ENCODE data around the gene OR2G3. TPM values are rescaled to one million over a fixed set of nuclear protein-coding genes. Genes with fewer than 3 reads are reported as not detected.

OR2G3 gene
- total RNA-seq, 1 experiment from 2014 or later = not detected

- no peak overlapping the region for H3K4me3 ChIP-seq (ENCODE audit: low read depth, low read length, poor library complexity, severe bottlenecking)
- no peak overlapping the region for H3K27ac ChIP-seq (ENCODE audit: low read depth, low read length, poor library complexity, severe bottlenecking)
- no peaks in the 10 kb centered on the region for H3K4me1 ChIP-seq (ENCODE audit: insufficient read depth, low read length, poor library complexity, severe bottlenecking)
- intact Hi-C loops (cut with micrococcal nuclease; ENCODE audit: unreplicated experiment) = no loop called here
- ChIA-PET POLR2A (ENCODE audit: low non-redundant PET) (no interaction called here), CTCF (no interaction called here)
- no peak for TF ChIP-seq CTCF (conservative IDR thresholded peaks at IDR 0.05; ENCODE audit: low read depth, low read length)
- no peak for TF ChIP-seq EZH2 (IDR thresholded peaks at IDR 0.05; ENCODE audit: borderline replicate concordance, low read depth, low read length, poor library complexity, severe bottlenecking)
- H3K36me3 ChIP-seq (ENCODE audit: insufficient read depth, low read length, poor library complexity, severe bottlenecking) = no peaks in the 10 kb centered on the region
- DNase-seq (ENCODE audit: low spot score) = no peak
- no TSS peak for BruUV-seq (replicated peaks)
- no peaks in the 10 kb centered on the region for H3K27me3 ChIP-seq (replicated peaks; ENCODE audit: insufficient read depth, low read depth, low read length, poor library complexity)
- no peaks in the 10 kb centered on the region for H3K9me3 ChIP-seq (ENCODE audit: low read depth, low read length, poor library complexity, severe bottlenecking)
Observed at GRCh38 chr1:247653040-247653439, 47.7 kb downstream of the OR2G3 start.

Other genes starting within 250 kb of the OR2G3 start
- not detected in 2 replicates for gene NLRP3, start 189.4 kb upstream of the OR2G3 start, total RNA-seq (2021)
- not detected in 2 replicates for gene OR2B11, start 147.5 kb upstream of the OR2G3 start, total RNA-seq (2021)
- not detected in 2 replicates for gene OR2C3, start 69.1 kb upstream of the OR2G3 start, total RNA-seq (2021)
- not detected in 2 replicates for gene GCSAML, start 56.5 kb upstream of the OR2G3 start, total RNA-seq (2021)
- gene OR2G2, start 17.2 kb upstream of the OR2G3 start, total RNA-seq (2021) = not detected in 2 replicates
- not detected in 2 replicates for gene OR13G1, start 74.2 kb downstream of the OR2G3 start, total RNA-seq (2021)
- gene OR6F1, start 111.1 kb downstream of the OR2G3 start, total RNA-seq (2021) = not detected in 2 replicates
- gene OR14K1, start 133.0 kb downstream of the OR2G3 start, total RNA-seq (2021) = not detected in 2 replicates
- gene OR14A2, start 142.6 kb downstream of the OR2G3 start, total RNA-seq (2021) = not detected in 2 replicates
- not detected in 2 replicates for gene OR1C1, start 155.0 kb downstream of the OR2G3 start, total RNA-seq (2021)
- not detected in 2 replicates for gene OR14A16, start 218.5 kb downstream of the OR2G3 start, total RNA-seq (2021)
- gene OR11L1, start 236.3 kb downstream of the OR2G3 start, total RNA-seq (2021) = not detected in 2 replicates

All from A673 (cell line).